SK-N-MC (cell line): ENCODE results near the gene MFGE8.
"Not testable (repeated sequence)": the region's sequence is repeated elsewhere in the genome, so short reads cannot be mapped to it uniquely, and the experiment has no call there.

ENCODE experiments used
- DNase-seq: peaks from one replicate; pipeline ENCODE4 v3.0.0-alpha.2; 2011; ENCODE audit warnings: low read depth, low spot score
- H3K27ac ChIP-seq: fragments of 200-600 bp; sonication (generic); 2 replicates; pipeline ENCODE4 v1.5.1; 2016; ENCODE audit warnings: mixed run types
- H3K36me3 ChIP-seq: fragments of 200-600 bp; sonication (generic); 2 replicates; pipeline ENCODE4 v1.6.1; 2017; ENCODE audit warnings: antibody characterized with exemption, low read length, mixed read lengths; ENCODE audit not compliant: insufficient read depth
- H3K4me3 ChIP-seq: fragments of 200-600 bp; sonication (generic); 2 replicates; pipeline ENCODE4 v1.5.1; 2016
- H3K9ac ChIP-seq: fragments of 200-600 bp; sonication (generic); 2 replicates; pipeline ENCODE4 v1.8.0; 2017; ENCODE audit warnings: mixed run types, mixed read lengths; ENCODE audit not compliant: insufficient read length
- H3K9me3 ChIP-seq: fragments of 200-600 bp; sonication (generic); 2 replicates; pipeline ENCODE4 v1.6.1; 2017; ENCODE audit warnings: low read depth, mild to moderate bottlenecking, antibody characterized with exemption, low read length, moderate library complexity, mixed read lengths
- EZH2 ChIP-seq: fragments of 200-600 bp; sonication (generic); IDR thresholded peaks from one replicate; pipeline ENCODE4 v1.6.1; 2017; ENCODE audit warnings: antibody characterized with exemption
- FOXP2 ChIP-seq: optimal IDR thresholded peaks from 2 replicates; pipeline ENCODE3; 2011; ENCODE audit warnings: mild to moderate bottlenecking, moderate library complexity; ENCODE audit not compliant: insufficient read depth; ENCODE audit errors: extremely low read length, control extremely low read depth
- POLR2AphosphoS5 ChIP-seq: IDR thresholded peaks from 2 replicates; pipeline ENCODE4 v1.6.1; 2012; ENCODE audit warnings: mild to moderate bottlenecking, low read depth, low read length, borderline replicate concordance

The MFGE8 gene

GRCh38 chr15:88940110-88940675 is 27.0 kb upstream of the MFGE8 start:
- H3K9me3 ChIP-seq = no peaks in the 10 kb centered on the region
- H3K4me3 ChIP-seq = no peak overlapping the region
- no peaks in the 10 kb centered on the region for H3K36me3 ChIP-seq
- DNase-seq = no peak
- no peak overlapping the region for H3K9ac ChIP-seq
- peak overlapping the region; percentile 47; the same call in 1 of the 2 replicates for H3K27ac ChIP-seq
- TF ChIP-seq FOXP2 = no peak
- no peak for TF ChIP-seq EZH2
- TF ChIP-seq POLR2AphosphoS5 = no peak

GRCh38 chr15:88939486-88939806 is 26.3 kb upstream of the MFGE8 start:
- Histone ChIP-seq H3K9me3 (no peaks in the 10 kb centered on the region), H3K27ac (peak overlapping the region; percentile 47), H3K9ac (no peak overlapping the region), H3K36me3 (no peaks in the 10 kb centered on the region), H3K4me3 (no peak overlapping the region)
- DNase-seq = no peak
- TF ChIP-seq FOXP2 (no peak), POLR2AphosphoS5 (no peak), EZH2 (no peak)

- Histone ChIP-seq H3K36me3 (no peaks in the 10 kb centered on the region), H3K27ac (peak overlapping the region; percentile 47; the same call in 1 of the 2 replicates), H3K9me3 (no peaks in the 10 kb centered on the region), H3K9ac (no peak overlapping the region), H3K4me3 (no peak overlapping the region)
- no peak for DNase-seq
- TF ChIP-seq POLR2AphosphoS5 (no peak), EZH2 (no peak), FOXP2 (no peak)
These were observed 25.8 kb upstream of the MFGE8 start for GRCh38 chr15:88938802-88939485.

- H3K9me3 ChIP-seq, H3K36me3 ChIP-seq, H3K27ac ChIP-seq, H3K4me3 ChIP-seq, H3K9ac ChIP-seq, DNase-seq: not testable (repeated sequence)
These were observed 21.3 kb upstream of the MFGE8 start for GRCh38 chr15:88934449-88934848.

GRCh38 chr15:88932875-88933330 is 19.7 kb upstream of the MFGE8 start:
- no peaks in the 10 kb centered on the region for H3K9me3 ChIP-seq
- H3K4me3 ChIP-seq = no peak overlapping the region
- H3K36me3 ChIP-seq = no peaks in the 10 kb centered on the region
- H3K9ac ChIP-seq = no peak overlapping the region
- no peak for DNase-seq
- TF ChIP-seq FOXP2 (no peak), POLR2AphosphoS5 (no peak), EZH2 (no peak)
- H3K27ac ChIP-seq = no peak overlapping the region

- no peak for DNase-seq
- Histone ChIP-seq H3K4me3 (no peak overlapping the region), H3K27ac (no peak overlapping the region), H3K9ac (no peak overlapping the region), H3K9me3 (no peaks in the 10 kb centered on the region), H3K36me3 (no peaks in the 10 kb centered on the region)
- TF ChIP-seq EZH2 (no peak), POLR2AphosphoS5 (no peak), FOXP2 (no peak)
These were observed 19.2 kb upstream of the MFGE8 start for GRCh38 chr15:88932271-88932874.

GRCh38 chr15:88930579-88930978 is 17.4 kb upstream of the MFGE8 start:
- Histone ChIP-seq H3K36me3 (no peaks in the 10 kb centered on the region), H3K4me3 (no peak overlapping the region), H3K9ac (no peak overlapping the region), H3K9me3 (no peaks in the 10 kb centered on the region), H3K27ac (no peak overlapping the region)
- DNase-seq = no peak
- TF ChIP-seq EZH2 (no peak), FOXP2 (no peak), POLR2AphosphoS5 (no peak)

- H3K27ac ChIP-seq, H3K9ac ChIP-seq, H3K4me3 ChIP-seq, H3K9me3 ChIP-seq, H3K36me3 ChIP-seq, DNase-seq: not testable (repeated sequence)
These were observed 16.3 kb upstream of the MFGE8 start for GRCh38 chr15:88929358-88930098.

GRCh38 chr15:88928192-88928591 is 15.0 kb upstream of the MFGE8 start:
- H3K4me3 ChIP-seq, H3K9me3 ChIP-seq, DNase-seq, H3K27ac ChIP-seq, H3K36me3 ChIP-seq, H3K9ac ChIP-seq: not testable (repeated sequence)

GRCh38 chr15:88925648-88926047 is 12.5 kb upstream of the MFGE8 start:
- not testable (repeated sequence) for H3K4me3 ChIP-seq, H3K27ac ChIP-seq, H3K9ac ChIP-seq, H3K9me3 ChIP-seq, H3K36me3 ChIP-seq, DNase-seq

GRCh38 chr15:88920892-88921435 is 7.8 kb upstream of the MFGE8 start:
- not testable (repeated sequence) for H3K27ac ChIP-seq, DNase-seq, H3K9me3 ChIP-seq, H3K9ac ChIP-seq, H3K36me3 ChIP-seq, H3K4me3 ChIP-seq
